ENCODE data around the gene SH3YL1.

The SH3YL1 gene

DNA sequence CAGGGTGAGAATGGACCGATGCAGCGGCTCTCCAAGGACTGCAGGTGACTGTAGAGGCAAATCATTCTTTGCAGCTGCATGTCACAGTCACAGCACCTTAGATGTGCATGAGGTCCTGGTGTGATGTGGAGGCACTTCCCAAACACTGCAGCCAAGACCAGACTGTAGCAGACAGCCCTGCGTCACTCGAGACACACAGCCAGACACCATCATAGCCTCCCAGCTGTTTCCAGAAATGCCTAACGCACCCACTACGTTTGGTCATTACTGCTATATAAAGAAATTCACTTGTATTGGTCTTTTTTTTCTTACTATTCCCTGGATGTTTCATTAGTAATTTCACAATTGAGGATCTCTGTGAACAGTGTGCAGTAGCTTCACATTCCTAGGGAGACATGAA is 60.9 kb downstream of the SH3YL1 start:
- TF ChIP-seq ZFX (IDR thresholded peaks at IDR 0.05), result no peak
- TF ChIP-seq, protein P1, sequence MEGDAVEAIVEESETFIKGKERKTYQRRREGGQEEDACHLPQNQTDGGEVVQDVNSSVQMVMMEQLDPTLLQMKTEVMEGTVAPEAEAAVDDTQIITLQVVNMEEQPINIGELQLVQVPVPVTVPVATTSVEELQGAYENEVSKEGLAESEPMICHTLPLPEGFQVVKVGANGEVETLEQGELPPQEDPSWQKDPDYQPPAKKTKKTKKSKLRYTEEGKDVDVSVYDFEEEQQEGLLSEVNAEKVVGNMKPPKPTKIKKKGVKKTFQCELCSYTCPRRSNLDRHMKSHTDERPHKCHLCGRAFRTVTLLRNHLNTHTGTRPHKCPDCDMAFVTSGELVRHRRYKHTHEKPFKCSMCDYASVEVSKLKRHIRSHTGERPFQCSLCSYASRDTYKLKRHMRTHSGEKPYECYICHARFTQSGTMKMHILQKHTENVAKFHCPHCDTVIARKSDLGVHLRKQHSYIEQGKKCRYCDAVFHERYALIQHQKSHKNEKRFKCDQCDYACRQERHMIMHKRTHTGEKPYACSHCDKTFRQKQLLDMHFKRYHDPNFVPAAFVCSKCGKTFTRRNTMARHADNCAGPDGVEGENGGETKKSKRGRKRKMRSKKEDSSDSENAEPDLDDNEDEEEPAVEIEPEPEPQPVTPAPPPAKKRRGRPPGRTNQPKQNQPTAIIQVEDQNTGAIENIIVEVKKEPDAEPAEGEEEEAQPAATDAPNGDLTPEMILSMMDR (conservative IDR thresholded peaks at IDR 0.05), result no peak

DNA sequence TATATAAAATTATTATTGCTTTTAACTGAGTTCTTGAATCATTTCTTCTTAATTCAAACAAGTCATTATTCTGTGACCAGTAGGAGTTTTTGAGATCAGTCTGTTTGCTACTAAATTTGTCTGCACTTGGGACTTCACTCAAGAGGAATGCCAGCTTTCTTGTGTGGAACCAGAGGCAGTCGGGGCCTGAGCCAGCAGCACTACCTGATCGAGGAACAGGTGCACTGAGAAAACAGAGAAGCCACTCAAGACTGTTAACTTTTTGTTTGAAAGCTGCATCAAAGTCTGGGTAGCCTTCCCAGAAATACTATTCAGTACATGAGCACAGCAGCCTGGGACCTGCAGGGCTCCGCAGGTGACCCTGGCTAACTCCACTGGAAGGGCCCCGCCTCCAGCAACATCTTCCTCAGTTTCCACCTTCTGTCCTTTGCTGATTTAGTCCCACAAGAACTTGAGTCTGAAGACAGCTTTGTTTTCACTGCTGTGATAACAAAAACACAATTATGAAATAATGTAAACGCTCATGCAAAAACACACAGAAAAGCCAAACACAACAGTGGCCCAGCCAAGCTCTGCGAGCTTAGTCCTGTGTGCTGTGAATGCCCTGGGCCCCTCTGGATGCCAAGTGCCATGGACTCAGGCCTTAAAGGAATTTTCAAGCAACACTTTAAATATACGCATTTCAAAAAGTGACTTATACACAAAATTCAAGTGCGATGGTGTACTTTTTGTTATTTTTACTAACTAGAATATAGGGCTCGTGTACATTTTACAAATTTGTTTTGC is 62.0 kb downstream of the SH3YL1 start:
- no peak for TF ChIP-seq ZFX (IDR thresholded peaks at IDR 0.05)
- TF ChIP-seq, protein P1 (conservative IDR thresholded peaks at IDR 0.05), result no peak
- H3K27ac ChIP-seq, result no peak overlapping the region

More for the DNA sequence above, 60.9 kb downstream of the SH3YL1 start:
- H3K27ac ChIP-seq, result no peak overlapping the region

DNA sequence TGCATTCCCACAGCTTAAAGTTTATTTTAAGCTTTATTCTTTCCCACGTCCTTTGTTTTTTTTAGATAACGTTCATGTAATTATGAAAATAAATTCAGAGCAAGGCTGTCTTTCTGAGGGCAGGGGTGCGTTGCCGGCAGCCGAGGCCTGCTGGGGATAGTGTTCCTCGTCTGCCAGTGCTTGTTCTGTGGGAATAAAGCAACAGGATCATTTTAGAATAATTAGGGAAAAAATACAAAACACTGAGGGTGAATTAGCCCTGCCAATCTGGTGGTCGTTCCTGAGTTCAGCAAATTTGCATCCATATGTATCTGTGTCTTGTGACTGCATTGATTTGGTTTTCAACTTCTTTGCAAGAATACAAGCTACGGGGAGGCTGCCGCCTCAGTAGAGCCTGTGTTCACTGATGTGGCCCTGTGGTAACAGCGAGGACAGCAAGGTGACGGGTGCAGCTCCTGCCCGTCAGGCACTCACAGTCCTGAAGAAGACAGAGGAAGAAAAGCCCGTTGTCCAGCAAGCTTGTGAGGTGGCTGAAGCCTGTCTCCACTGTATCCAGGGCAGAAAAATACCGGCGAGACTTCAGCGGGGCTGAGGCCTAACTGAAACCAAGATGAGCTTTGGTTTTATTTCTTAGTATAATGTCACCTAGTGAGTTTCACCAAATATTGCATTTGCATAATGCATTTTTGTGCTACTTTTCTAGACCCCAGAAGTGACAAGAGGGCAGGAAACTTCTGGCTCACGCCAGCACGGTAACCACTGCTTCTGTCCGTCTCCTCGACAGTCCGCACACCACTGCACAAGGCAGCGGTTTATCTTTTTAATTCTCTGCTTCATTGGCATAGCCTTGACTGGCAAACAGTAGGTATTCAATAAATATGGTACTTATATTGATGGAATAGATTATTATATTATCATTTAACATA is 64.5 kb downstream of the SH3YL1 start:
- no peak for TF ChIP-seq ZFX (IDR thresholded peaks at IDR 0.05)
- TF ChIP-seq, protein P1 (conservative IDR thresholded peaks at IDR 0.05), result no peak
- no peak overlapping the region for H3K27ac ChIP-seq

DNA sequence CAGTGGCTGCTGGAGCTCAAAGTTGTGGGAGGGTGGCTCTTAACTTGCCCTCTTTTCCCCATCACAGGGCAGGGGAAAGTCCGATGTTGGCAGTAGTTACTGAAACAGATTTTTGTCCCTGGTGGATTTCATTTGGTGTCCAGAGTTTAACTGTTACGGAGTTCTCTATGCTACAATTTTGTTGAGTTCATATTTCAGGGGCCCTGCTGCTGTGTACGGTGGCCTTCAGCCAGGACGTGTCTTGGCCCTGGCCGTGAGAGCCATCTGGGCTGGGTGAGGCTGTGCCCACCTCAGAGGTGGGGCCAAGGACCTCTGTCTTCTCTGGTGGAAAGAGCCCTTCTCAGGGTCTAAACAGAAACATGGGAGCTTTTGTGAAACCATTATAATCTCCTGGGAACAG is 67.4 kb downstream of the SH3YL1 start:
- TF ChIP-seq ZFX (IDR thresholded peaks at IDR 0.05), result no peak
- TF ChIP-seq, protein P1 (conservative IDR thresholded peaks at IDR 0.05), result no peak
- no peak overlapping the region for H3K27ac ChIP-seq

DNA sequence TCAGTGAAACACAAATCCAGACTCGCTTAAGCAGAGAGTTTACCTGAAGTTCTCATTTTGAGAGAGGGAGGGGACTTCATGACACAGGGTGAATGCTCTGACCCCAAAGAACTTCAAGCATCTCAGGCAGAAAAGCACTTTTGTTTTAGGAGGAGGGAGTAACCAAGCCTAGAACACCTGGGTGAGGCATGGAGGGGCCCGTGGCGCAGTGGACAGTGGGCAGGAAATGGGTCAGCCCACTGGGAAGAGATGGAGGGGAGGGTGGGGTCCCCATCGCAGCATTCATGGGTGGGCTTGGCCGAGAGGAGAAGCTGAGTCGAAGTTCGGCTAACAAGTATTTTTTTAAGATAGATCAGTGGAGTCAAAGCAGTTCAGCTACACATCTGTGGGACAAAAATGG is 67.9 kb downstream of the SH3YL1 start:
- H3K27ac ChIP-seq, result no peak overlapping the region
- TF ChIP-seq, protein P1 (conservative IDR thresholded peaks at IDR 0.05), result no peak
- no peak for TF ChIP-seq ZFX (IDR thresholded peaks at IDR 0.05)

DNA sequence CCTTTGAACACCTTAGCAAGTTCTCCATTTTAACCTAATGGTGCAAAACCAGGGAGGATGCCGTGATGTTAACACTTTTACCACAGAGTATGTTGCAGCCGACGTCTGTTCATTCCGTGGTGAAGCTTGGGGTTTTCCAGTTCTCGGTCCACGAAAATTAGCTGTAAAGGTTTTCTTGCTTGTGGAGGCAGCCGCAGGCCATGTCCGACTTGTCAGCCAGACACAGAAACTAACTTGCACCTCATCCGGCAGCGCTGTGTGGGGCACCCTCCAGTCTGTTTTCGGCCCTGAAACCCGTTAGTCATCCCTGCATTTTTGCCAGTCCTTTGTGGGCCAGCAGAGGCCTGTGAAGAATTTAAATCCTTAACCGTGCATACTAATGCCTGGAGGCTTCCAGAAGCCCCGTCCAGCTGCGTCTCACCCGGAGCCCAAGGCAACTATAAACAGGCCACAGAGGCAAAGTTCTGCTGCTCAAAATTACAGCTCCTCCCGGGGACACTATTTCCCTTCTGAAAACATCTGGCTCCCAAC is 70.6 kb downstream of the SH3YL1 start:
- TF ChIP-seq, protein P1 (conservative IDR thresholded peaks at IDR 0.05), result no peak
- TF ChIP-seq ZFX (IDR thresholded peaks at IDR 0.05), result no peak
- H3K27ac ChIP-seq, result no peak overlapping the region

Measured in C4-2B (cell line).